Endothelial cell of umbilical vein (primary cell): ENCODE results near the gene DEUP1. TPM values are rescaled to one million over a fixed set of nuclear protein-coding genes. Genes with fewer than 3 reads are reported as not detected.

ENCODE experiments used
- BruUV-seq: library from RNA; stranded (reverse); fragments of 400-500 nt; replicated peaks from 2 replicates; lab custom pipeline; 2021; lab: Mats Ljungman, UMichigan
- CTCF ChIA-PET: fragments of 300-600, 350-600 bp; sonication (Branson Sonifier 250); formaldehyde crosslinking; loops from one replicate; lab custom pipeline; 2021; ENCODE audit warnings: antibody characterized with exemption, inconsistent platforms; lab: Charles Lee
- POLR2A ChIA-PET: fragments of 300-600, 350-600 bp; sonication (Branson Sonifier 250); formaldehyde crosslinking; loops from one replicate; lab custom pipeline; 2021; ENCODE audit warnings: antibody characterized with exemption, inconsistent platforms; lab: Charles Lee
- DNase-seq: peaks from one replicate; pipeline ENCODE4 v3.0.0-alpha.2; 2011; ENCODE audit warnings: low read depth, low spot score
- FAIRE-seq: peaks from 2 replicates; lab custom pipeline; 2011; peaks lifted over from hg19 to GRCh38; lab: Jason Lieb, UNC
- H2AFZ ChIP-seq: 2 replicates; pipeline ENCODE4 v1.6.0; 2012; ENCODE audit warnings: low read depth, low read length, control low read depth, inconsistent platforms
- H3K27ac ChIP-seq: 2 replicates; pipeline ENCODE4 v1.5.1; 2011; ENCODE audit warnings: low read depth, mild to moderate bottlenecking, control low read depth, low read length, moderate library complexity; ENCODE audit not compliant: insufficient read depth
- H3K27me3 ChIP-seq, 2 experiments: 2 replicates each; pipeline versions ENCODE4 v1.6.0 to v1.6.1; 2011; ENCODE audit warnings: low read length in 2 of 2, mixed read lengths in 1 of 2; ENCODE audit not compliant: control insufficient read depth in 2 of 2, insufficient read depth in 2 of 2
- H3K36me3 ChIP-seq, 2 experiments: 2 replicates in 1 of 2; 3 replicates in 1 of 2; pipeline ENCODE4 v1.5.1; 2011; ENCODE audit warnings: low read length in 2 of 2, mild to moderate bottlenecking in 1 of 2, moderate library complexity in 1 of 2; ENCODE audit not compliant: control insufficient read depth in 2 of 2, insufficient read depth in 2 of 2; ENCODE audit errors: extremely low read depth in 1 of 2
- H3K4me1 ChIP-seq: 3 replicates; pipeline ENCODE4 v1.5.1; 2011; ENCODE audit warnings: mild to moderate bottlenecking, low read length; ENCODE audit not compliant: control insufficient read depth, insufficient read depth; ENCODE audit errors: extremely low read depth
- H3K4me2 ChIP-seq: 2 replicates; pipeline ENCODE4 v1.6.1; 2011; ENCODE audit warnings: low read length, control low read depth, mixed read lengths; ENCODE audit not compliant: insufficient read depth
- H3K4me3 ChIP-seq, 3 experiments: fragments of 200-600 bp in 1 of 3; sonication (generic), shearing (Covaris generic) in 1 of 3; replicated peaks in 1 of 3; 2 replicates each; pipeline ENCODE4 v1.5.1; 2011 to 2016; ENCODE audit warnings: control low read depth in 3 of 3, low read length in 3 of 3, mild to moderate bottlenecking in 2 of 3, inconsistent platforms in 1 of 3, low read depth in 1 of 3, moderate library complexity in 1 of 3; ENCODE audit not compliant: insufficient read depth in 1 of 3
- H3K79me2 ChIP-seq: 2 replicates; pipeline ENCODE4 v1.6.0; 2012; ENCODE audit warnings: low read length, inconsistent platforms; ENCODE audit not compliant: control insufficient read depth, insufficient read depth
- H3K9ac ChIP-seq: replicated peaks from 2 replicates; pipeline ENCODE3; 2011; ENCODE audit warnings: low read length, control low read depth; ENCODE audit not compliant: insufficient read depth; ENCODE audit errors: extremely low read depth
- H3K9me1 ChIP-seq: replicated peaks from 3 replicates; pipeline ENCODE4 v1.6.0; 2011; ENCODE audit warnings: mild to moderate bottlenecking, low read length; ENCODE audit not compliant: control insufficient read depth, insufficient read depth; ENCODE audit errors: extremely low read depth
- H3K9me3 ChIP-seq: replicated peaks from 2 replicates; pipeline ENCODE4 v1.5.1; 2012; ENCODE audit warnings: low read length, inconsistent platforms; ENCODE audit not compliant: control insufficient read depth, insufficient read depth
- H4K20me1 ChIP-seq: replicated peaks from 2 replicates; pipeline ENCODE3; 2011; ENCODE audit warnings: mild to moderate bottlenecking, low read length; ENCODE audit not compliant: control insufficient read depth, insufficient read depth; ENCODE audit errors: extremely low read depth
- CTCF ChIP-seq, 2 donors: IDR thresholded peaks; 1 replicate in 1 of 2; 2 replicates in 1 of 2; pipeline ENCODE4 v1.5.1; 2011; ENCODE audit warnings: low read length in 2 of 2, mild to moderate bottlenecking in 2 of 2, moderate library complexity in 2 of 2, control low read depth in 1 of 2, inconsistent platforms in 1 of 2, low read depth in 1 of 2; ENCODE audit not compliant: insufficient read depth in 1 of 2; ENCODE audit errors: extremely low read depth in 1 of 2
- EZH2 ChIP-seq: IDR thresholded peaks from 2 replicates; pipeline ENCODE4 v1.6.1; 2012; ENCODE audit warnings: borderline replicate concordance, low read depth, mild to moderate bottlenecking, moderate library complexity, low read length, inconsistent platforms; ENCODE audit not compliant: severe bottlenecking
- FOS ChIP-seq: IDR thresholded peaks from 2 replicates; pipeline ENCODE4 v1.6.1; 2011; ENCODE audit warnings: mild to moderate bottlenecking, low read length, moderate library complexity, borderline replicate concordance; ENCODE audit not compliant: insufficient read depth
- GATA2 ChIP-seq: IDR thresholded peaks from 2 replicates; pipeline ENCODE4 v1.7.0; 2011; ENCODE audit warnings: low read depth, mild to moderate bottlenecking, moderate library complexity, mixed read lengths, low read length; ENCODE audit not compliant: insufficient read length, insufficient read depth
- JUN ChIP-seq: IDR thresholded peaks from 2 replicates; pipeline ENCODE4 v1.6.1; 2011; ENCODE audit warnings: borderline replicate concordance, low read depth; ENCODE audit not compliant: insufficient read length, insufficient read depth
- MYC ChIP-seq: IDR thresholded peaks from one replicate; pipeline ENCODE4 v1.6.1; 2011; ENCODE audit warnings: mild to moderate bottlenecking, low read depth, low read length
- POLR2A ChIP-seq: IDR thresholded peaks from 2 replicates; pipeline ENCODE4 v1.6.1; 2012; ENCODE audit warnings: low read depth, mild to moderate bottlenecking, control low read depth, low read length
- POLR2AphosphoS5 ChIP-seq: IDR thresholded peaks from 2 replicates; pipeline ENCODE4 v1.6.1; 2012; ENCODE audit warnings: low read depth, mild to moderate bottlenecking, control low read depth, low read length, moderate library complexity; ENCODE audit not compliant: insufficient read depth
- dilution Hi-C: fragments of 300-500 bp; cut with MboI; formaldehyde crosslinking; loops from one replicate; pipeline ENCODE4 v1.15.0; 2019; ENCODE audit warnings: low sequenced_read_pairs; ENCODE audit not compliant: extremely low pct_ligation_motif_present
- intact Hi-C: fragments of 100-400 bp; cut with micrococcal nuclease; formaldehyde crosslinking; loops from one replicate; pipeline ENCODE4 v1.10.0; 2022
- polyA plus RNA-seq, 4 experiments: library from polyadenylated mRNA; depleted of rRNA in 3 of 4; stranded (reverse) in 3 of 4; unstranded in 1 of 4; fragments of >200 nt; gene quantifications; 2 replicates each; pipeline versions ENCODE4 v1.2.1 to v1.2.3, GENCODE V29; 2011 to 2012; ENCODE audit warnings: missing spikeins in 1 of 4
- total RNA-seq: library from RNA; stranded (reverse); gene quantifications from 2 replicates; pipeline ENCODE4 v1.2.3, GENCODE V29; 2021
- TF ChIP-seq, protein P1 (sequence below): IDR thresholded peaks from 2 replicates; pipeline ENCODE4 v1.6.1; 2011; ENCODE audit not compliant: insufficient read depth, insufficient read length

The DEUP1 gene
- total and polyA plus RNA-seq, 2 donors (not counting 3 experiments of a cell fraction or from before 2014, with no cell fraction given), result not detected

DNA sequence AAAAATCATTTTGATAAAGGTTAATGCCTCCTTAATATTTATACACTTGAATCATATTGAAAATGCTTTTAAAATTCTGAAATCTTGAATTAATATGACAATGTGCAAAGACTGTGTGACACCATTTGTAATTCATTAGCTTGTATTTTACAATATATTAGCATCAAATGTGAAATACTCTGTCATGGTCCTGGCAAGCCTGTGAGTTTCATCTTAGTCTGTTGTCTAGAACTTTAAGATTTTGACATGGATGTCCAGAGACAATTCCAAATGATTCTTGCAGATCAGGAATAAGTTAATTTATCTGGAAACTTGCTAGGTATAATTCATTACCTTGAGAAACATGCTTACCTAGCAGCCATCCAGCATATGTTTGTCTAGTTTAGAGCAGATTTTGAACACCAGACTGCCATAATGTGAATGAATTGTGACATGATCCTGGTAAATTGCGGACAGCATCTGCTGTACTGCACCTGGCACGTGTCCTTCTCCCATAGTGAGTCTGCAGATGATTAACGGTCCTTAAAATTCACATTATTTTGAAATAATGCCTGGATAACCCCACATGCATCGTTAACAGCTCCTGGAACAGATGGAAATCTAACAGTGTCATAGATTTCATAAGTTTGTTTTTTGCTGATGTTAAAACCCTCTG is 34.5 kb upstream of the DEUP1 start:
- no peaks in the 10 kb centered on the region for H4K20me1 ChIP-seq
- ChIA-PET POLR2A (no interaction called here), CTCF (no interaction called here)
- TF ChIP-seq POLR2A (no peak), JUN (no peak), FOS (no peak), CTCF (IDR thresholded peaks at IDR 0.05; ENCODE audit: extremely low read depth in 1 of 2, insufficient read depth in 1 of 2, low read depth in 1 of 2, low read length in 2 of 2) (no peak), GATA2 (no peak), POLR2AphosphoS5 (no peak), EZH2 (no peak), MYC (no peak)
- TF ChIP-seq, protein P1, sequence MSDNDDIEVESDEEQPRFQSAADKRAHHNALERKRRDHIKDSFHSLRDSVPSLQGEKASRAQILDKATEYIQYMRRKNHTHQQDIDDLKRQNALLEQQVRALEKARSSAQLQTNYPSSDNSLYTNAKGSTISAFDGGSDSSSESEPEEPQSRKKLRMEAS, result no peak
- no peaks in the 10 kb centered on the region for H3K9me3 ChIP-seq
- FAIRE-seq, result no peak
- no TSS peak for BruUV-seq
- intact Hi-C loops, result no loop called here
- no peak overlapping the region for H3K9ac ChIP-seq
- dilution Hi-C loops, result no loop called here
- DNase-seq, result no peak
- H3K4me3 ChIP-seq, result no peak overlapping the region
- no peak overlapping the region for H2AFZ ChIP-seq
- H3K27me3 ChIP-seq, result no peaks in the 10 kb centered on the region
- H3K36me3 ChIP-seq, result no peaks in the 10 kb centered on the region
- H3K79me2 ChIP-seq, result no peaks in the 10 kb centered on the region
- H3K9me1 ChIP-seq, result no peaks in the 10 kb centered on the region
- no peaks in the 10 kb centered on the region for H3K4me1 ChIP-seq
- H3K4me2 ChIP-seq, result no peak overlapping the region
- no peak overlapping the region for H3K27ac ChIP-seq
